Measurements from ENCODE around the gene TMEM150B.

DNA sequence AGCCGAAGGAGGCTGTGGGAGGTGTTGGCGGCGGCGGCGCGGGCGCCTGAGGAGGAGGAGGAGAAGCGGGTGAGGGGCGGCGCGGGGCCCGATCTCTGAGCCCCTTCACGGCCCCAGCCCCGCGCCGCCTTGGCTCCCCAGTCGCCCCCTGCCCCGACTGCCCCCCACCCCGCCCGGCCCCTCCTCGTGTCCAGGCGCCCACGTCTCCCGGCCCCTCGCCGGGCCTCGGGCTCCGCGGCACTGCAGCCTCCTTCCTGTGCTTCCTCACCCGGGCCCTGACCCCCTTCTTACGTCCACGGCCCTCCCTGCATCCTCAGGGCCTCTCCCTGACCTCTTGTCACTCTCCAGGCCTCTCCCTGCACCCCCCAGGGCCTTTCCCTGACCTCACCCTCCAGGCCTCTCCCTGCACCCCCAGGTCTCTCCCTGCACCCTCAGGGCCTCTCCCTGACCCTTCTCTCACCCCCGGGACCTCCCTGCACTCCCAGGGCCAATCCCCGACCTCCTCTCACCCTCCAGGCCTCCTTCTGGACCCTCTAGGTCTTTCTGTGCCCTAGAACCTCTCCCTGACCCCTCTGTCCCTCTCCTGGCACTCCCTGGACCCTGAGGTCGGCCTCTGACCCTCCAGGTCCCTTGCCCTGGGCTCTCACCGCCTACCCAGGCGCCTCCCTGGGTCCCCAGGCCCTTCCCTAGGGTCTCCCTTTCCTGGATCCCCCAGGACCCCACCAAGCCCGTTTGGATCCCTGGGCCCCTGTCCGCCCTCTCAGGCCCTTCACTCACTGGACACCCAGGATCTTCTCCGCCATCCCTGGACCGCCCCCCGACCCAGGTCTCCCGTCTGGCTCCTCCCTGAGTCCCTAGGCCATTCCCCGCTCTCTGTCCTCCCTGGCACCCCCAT, 15.0 kb upstream of the TMEM150B start:
- TF ChIP-seq, protein P1, sequence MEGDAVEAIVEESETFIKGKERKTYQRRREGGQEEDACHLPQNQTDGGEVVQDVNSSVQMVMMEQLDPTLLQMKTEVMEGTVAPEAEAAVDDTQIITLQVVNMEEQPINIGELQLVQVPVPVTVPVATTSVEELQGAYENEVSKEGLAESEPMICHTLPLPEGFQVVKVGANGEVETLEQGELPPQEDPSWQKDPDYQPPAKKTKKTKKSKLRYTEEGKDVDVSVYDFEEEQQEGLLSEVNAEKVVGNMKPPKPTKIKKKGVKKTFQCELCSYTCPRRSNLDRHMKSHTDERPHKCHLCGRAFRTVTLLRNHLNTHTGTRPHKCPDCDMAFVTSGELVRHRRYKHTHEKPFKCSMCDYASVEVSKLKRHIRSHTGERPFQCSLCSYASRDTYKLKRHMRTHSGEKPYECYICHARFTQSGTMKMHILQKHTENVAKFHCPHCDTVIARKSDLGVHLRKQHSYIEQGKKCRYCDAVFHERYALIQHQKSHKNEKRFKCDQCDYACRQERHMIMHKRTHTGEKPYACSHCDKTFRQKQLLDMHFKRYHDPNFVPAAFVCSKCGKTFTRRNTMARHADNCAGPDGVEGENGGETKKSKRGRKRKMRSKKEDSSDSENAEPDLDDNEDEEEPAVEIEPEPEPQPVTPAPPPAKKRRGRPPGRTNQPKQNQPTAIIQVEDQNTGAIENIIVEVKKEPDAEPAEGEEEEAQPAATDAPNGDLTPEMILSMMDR (IDR thresholded peaks at IDR 0.05), result no peak
- peak in 2 of 3 donors; percentile 96 to 99 for TF ChIP-seq POLR2AphosphoS5 (IDR thresholded peaks at IDR 0.05)
